Stimulated activated CD8-positive, alpha-beta memory T cell treated with anti-CD3 and anti-CD28 coated beads, Interleukin-2, amount 100 ng/mL, for 48 hours (primary cell): ENCODE data around the gene INTS1.
"Not testable (repeated sequence)": the region's sequence is repeated elsewhere in the genome, so short reads cannot be mapped to it uniquely, and the experiment has no call there.

Source experiments
- DNase-seq, 2 donors: peaks; one replicate each; pipeline ENCODE4 v3.0.0-alpha.2; 2020; ENCODE audit warnings: low read depth in 2 of 2

INTS1 gene

DNA sequence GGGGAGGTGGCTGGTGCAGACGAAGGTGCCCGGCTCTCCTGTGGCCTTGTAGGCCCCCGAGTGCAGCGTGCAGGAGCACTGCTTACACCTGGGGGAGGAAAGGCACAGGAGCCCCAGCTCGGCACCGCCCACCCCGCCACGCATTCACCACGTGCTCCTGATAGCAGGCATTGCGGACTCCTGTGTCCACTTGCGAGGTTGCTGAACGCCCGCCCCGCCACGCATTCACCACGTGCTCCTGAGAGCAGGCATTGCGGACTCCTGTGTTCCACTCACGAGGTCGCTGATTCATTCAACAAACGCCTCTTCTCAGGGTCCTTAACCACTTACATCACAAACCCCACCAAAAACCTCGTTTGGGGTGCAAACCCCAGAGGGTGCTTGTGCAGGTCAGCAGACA is 58.8 kb downstream of the INTS1 start:
- no peak for DNase-seq

DNA sequence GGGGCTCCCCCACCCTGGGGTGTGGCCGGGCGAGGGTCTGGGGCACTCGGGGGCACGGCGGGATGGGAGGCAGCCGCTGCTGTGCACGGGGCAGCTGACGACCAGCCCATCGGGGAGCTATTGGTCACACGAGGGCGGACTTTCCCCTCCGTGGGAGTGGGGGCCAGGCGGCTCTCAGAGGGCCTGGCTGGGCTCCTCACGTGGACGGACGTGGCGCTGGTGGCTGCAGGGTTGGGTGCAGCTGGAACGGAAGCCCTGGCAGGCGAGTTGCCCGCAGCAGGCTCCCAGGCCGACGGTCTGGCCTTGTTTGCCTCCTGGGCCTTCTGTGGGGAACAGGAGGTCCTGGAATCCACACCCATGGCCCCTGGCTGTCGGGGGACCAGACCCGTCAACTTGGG is 59.3 kb downstream of the INTS1 start:
- no peak for DNase-seq

DNA sequence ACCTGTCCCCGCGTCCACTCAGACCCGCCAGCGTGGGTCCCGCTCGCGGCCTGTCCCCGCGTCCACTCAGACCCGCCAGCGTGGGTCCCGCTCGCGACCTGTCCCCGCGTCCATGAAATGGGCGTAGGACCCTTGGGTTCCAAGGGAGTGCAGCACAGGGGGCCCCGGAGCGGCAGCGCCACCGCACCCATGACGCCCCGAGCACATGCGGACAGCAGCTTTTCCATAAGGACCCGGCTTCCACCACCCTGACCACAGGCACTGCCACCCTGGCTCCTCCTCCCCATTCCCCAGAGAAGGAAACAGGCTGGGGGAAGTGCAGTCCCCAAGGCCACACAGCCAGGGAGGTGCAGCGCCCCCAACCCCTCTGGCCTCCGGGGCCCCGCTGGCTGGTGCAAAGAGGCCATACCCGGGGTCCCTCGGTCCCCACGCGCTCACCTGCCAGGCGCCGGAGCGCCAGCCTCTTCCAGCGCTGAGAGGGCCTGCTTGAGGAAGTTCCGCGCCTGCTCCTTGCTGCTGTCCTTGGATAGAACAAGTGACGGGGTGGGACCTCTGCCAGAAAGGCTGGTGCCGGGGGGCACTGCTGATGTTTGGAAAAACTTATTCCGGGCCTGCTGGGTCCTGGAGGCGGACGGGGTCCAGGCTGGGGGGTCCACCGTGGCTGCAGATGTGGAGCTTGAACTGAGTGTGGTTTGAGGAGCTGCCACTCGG is 59.8 kb downstream of the INTS1 start:
- DNase-seq: no peak

DNA sequence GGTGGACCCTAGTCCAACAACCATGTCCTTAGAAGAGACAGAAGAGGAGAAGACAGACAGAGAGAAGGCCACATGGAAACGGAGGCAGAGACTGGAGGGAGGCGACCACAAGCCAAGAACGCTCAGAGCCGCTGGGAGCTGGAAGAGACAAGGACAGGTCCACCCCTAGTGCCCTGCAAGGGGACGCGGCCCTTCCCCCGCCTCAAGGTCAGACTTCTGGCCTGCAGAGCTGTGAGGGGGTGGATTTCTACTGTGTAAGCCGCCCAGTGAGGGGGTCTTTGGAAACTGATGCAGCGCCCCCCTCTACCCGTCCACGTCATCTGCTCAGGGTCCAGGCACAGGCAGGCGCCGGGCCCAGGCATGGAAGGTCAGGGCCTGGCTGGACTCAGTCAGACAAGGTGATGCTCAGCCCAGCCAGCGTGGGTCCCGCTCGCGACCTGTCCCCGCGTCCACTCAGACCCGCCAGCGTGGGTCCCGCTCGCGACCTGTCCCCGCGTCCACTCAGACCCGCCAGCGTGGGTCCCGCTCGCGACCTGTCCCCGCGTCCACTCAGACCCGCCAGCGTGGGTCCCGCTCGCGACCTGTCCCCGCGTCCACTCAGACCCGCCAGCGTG is 60.5 kb downstream of the INTS1 start:
- DNase-seq: not testable (repeated sequence)

DNA sequence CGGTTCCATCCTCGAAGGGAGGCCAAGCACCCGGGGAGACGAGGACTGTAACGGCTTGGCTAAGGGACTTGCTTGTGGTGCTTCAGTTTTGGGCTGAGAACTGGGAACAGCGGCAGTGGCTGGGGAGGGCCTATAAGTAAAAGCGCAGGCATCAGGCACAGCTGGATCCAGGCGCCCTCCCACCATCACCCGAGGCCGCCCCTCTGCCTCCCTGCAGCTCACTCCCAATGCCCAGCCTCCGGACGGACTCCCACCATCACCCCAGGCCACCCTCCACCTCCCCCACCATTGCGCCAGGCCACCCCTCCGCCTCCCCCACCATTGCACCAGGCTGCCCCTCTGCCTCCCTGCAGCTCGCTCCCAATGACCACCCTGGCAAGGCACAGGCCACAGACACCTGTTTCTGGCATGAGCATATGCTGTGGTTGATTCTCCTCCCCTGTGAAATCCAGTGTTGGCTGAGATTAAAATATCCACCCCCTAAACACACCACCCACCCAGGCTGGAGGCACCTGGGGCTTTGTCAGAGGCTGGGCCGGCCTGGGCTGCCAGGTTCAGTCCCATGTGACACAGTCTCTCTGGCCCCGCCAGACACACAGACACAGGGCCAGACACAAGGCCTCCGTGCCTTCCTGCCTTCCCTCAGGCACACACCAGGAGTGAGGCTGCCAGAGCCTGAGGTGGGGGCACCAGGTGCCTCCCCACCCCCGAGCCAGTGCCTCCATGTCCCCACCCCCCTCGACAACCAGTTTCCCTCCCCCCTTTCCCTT is 61.6 kb downstream of the INTS1 start:
- no peak for DNase-seq

DNA sequence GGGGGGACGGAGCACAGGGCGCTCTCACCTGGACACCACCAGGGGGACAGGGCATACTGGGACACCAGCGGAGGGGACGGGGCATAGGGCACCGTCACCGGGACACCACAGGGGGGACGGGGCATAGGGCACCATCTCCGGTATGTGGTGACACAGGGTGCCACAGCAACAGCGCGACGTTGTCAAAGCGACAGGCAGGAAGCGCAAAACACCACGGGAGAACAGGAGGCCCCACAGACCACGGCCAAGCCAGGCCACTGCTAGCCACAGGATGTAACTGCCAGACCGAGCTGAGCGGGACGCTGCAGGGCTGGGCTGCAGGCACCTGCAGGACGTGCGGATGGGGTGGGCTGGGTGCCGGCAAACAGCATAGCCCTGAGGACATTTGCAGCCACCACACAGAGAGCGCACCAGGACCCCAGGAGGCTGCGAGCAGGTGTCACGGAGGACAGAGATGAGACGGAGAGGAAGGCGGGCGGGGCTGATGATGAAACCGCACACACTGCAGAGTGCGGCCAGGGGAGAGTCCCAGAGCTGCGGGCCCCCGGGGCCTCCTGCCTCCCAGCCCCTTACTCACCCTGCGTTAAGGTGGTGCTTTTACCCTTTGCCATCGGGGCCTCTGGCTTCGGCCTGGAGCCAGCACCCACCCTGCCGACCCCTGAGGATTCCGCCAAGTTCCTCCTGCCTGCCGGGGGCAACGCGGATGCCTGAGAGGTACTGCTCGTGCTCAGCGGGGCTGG is 62.4 kb downstream of the INTS1 start:
- no peak for DNase-seq

DNA sequence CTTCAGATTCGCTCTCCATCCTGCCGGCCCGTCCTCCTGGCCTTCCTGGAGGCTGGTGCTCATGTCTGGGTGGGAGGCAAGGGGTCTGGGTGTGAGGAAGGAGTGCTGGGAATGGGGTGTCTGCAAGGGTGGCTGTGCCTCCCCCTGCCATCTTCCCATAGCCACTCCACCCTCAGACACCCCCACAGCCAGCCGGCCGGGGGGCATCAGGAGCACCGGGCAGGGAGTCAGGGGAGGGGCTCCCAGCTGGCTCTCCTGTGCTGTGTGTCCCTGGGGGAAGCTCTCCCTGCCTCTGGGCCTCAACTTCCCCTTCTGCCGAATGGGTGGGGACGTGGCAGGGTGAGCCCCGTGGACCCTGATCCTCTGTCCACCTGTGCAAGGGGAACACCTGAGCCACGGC is 63.6 kb downstream of the INTS1 start:
- DNase-seq: no peak

DNA sequence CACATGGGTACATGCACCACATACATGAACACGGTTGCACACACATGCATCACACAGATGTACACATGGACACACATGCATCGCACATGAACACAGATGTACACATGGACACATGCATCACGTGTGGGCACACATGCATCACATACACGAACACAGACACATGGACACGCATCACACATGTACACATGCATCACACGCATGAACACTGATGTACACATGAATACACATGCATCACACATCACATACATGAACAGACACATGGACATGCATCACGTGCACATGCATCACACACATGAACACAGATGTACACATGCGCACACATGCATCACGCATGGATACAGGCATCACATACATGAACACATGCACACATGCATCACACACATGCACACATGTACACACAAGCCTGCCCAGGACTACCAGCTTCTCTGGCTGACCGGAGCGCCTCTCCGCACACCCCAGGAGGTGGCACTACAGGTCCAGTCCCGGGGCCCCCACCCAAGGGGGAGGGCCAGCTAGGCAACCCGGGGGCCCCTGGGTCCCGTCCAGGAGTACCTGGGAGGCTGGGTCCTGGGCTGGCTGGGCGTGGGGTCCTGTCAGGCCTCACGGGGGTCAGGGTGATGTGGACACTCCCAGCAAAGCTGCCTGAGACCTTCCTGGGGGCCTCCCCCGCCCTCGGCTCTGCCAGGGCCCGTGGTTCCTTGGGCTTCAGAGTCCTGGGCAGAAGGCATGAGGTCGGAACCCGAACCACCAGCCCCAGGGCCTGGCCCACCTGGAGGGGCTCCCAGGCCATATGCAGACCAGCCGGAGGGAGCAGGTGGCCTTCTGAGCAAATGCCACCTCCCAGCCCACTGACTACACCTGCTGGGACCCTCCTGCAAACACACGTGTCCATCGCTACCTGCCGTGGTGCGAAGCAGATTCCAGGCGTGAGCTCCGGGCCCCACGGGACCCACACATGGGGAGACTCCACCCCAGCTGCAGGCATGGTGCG is 64.5 kb downstream of the INTS1 start:
- DNase-seq: no peak

DNA sequence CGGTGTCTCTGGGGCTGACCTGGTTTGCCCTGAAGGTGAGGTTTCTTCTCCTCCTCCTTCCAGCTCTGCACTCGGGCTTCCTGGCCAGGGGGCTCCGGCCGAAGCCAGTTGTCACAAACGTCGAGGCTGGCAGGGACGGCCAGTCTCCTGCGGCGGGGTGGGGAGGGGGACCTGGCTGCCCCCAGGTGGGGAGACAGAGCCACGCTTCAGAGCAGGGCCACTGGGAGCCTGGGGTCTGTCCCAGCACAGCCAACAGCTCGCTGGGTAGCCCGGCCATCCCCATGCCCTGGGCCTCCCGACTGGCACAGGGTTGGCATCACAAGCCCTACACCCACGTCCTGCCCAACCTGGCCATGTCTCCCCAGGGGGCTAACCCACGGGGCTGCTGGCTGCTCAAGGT is 65.4 kb downstream of the INTS1 start:
- no peak for DNase-seq

DNA sequence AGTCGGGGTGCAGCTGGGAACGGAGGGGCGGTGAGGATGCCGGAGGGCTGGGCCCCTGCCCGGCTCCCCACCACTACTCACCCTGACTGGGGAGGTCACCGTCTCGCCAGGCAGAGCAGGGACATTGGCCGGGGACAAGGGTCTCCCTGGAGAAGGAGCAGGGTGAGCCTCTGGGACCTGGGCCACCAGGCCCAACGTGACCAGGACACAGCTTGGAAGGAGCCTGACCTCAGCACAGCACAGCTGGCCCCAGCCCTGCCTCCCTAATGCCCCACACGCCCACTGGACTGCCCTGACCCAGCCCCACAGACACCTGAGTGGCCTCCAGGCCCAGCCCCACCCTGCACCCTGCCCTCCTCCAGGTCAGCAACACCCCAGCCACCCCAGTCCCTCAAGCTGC is 66.0 kb downstream of the INTS1 start:
- no peak for DNase-seq

DNA sequence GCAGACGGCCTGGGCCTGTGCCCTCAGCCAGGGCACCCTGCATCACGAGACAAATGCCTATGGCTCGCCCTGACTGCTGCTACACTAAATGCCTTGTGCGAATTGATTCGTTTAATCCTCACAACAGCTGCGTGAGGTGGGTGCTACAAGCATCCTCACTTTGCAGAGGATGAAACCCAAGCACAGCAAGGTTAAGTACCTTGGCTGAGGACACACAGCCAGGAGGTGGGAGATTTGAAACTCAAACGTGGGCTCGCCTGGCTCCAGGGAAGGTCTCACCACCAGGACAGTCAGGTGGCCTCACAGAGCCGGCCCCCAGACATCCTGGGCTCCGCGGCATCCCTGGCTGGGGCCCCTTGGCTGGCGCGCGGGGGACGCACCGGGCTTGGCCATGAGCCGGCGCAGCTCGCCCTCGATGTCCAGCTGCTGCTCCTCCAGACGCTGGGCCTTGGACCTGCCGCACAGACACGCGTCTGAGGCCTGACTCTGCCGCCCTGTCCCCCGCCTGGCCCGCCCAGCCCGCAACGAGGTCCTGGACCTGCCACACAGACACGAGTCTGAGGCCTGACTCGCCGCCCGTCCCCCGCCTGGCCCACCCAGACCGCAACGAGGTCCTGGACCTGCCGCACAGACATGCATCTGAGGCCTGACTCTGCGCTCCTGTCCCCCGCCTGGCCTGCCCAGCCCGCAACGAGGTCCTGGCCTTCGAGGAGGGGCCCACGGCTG is 66.9 kb downstream of the INTS1 start:
- no peak for DNase-seq

DNA sequence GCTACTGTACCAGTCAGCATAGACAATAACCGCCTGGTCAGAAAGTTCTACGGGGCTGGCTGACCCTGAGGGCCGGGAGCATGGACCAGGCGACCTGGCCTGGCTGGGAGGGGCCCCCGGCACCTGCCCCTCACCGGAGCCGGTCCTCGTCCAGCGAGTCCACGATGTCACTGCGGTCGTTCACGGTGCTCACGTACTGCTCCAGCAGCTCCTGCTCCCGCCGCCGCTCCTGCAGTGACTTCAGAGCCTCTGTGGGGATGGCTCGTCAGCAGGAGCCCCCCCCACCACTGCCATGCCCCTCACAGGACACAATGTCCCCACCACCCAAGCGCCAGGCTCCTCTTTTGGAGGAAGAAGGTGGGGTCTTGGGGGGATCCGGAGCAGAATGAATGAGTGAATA is 67.6 kb downstream of the INTS1 start:
- DNase-seq: no peak

DNA sequence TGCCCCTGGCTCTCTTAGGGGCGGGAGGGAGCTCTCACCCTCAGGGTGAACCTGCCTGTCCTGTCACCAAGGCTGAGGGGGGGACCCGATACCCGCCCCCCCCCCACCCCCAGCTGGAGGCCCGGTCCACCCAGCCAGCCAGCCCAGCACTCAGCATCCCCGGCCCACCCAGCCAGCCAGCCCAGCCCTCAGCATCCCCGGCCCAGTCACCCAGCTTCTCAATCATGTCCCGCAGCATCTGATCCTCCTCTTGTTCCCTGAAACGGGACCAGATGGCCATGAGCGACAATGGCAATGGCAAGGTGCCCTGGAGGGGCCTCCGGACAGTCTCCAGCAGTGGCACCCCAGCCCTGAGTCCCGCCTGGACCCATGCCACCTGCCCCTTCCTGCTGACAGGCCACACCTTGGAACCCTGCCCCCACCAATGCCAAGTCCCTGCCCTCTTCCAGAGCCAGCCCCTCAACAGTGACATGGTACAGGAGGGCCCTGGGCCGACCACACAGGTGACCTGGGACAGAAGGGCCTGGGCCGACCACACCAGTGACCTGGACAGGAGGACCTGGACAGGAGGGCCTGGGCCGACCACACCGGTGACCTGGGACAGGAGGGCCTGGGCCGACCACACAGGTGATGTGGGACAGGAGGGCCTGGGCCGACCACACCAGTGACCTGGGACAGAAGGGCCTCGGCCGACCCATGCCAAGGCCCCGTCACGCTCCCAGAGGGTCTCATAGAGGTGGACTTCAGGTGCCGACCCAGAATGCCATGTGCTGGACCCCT is 69.1 kb downstream of the INTS1 start:
- no peak for DNase-seq

DNA sequence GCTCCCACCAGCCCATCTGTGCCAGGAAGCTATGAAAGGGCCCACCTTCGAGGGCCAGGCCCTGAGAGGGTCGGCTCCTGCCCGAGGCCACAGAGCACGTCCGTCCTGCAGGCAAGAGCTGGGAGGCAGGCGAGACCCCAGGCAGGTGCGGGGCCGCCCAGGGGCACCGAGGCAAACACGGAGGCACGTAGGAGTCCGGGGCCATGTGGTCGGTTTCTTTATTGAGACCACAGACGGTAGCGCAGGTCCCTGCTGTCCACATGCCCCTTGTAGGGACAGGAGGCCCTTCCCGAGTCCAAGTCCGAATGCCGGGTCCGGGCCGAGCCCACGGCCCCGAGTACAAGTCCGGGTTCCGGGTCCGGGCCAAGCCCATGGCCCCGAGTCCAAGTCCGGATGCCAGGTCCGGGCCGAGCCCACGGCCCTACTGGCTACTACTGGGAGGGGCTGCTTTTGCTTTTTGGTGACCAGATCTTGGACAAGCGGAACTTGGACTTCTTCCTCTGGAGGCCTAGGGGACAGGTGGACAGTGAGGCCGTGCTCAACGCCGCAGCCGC is 69.9 kb downstream of the INTS1 start:
- DNase-seq: no peak

DNA sequence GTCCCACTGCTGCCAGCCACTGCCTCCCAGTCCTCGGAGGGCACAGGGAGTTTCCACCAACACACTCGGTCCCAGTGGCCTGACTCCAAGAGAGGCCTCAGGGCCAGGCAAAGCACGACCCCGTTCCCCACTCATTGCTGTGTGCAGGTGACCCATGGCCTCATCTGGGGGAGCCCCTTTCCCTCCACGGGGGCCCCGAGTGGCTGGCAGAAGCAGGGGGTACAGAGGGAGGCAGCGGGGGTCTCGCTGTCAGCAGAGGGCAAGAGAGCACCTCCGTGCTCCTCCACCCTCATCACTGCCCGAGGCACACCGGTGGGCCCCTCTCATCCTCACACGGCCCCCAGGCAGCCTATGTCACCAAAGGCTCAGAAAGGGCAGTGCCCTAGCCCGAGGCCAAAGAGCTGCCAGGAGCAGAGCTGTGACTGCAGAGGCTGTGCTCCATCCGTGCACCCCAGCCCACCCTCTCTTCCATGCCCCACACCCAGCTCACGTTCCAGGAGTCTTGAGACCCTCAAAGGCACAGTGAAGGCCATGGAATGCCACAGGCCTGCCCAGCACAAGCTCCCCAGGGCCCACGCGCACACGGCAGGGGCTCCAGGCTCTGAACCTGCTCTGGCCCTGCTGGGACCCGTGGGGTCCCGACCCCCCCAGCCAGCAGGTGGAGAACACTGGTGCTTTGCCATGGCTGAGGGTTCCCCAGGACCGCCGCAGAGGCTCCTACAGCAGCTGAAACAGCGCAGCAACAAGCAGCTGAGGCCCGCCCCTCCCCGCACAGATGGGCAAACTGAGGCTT is 70.9 kb downstream of the INTS1 start:
- DNase-seq: no peak

DNA sequence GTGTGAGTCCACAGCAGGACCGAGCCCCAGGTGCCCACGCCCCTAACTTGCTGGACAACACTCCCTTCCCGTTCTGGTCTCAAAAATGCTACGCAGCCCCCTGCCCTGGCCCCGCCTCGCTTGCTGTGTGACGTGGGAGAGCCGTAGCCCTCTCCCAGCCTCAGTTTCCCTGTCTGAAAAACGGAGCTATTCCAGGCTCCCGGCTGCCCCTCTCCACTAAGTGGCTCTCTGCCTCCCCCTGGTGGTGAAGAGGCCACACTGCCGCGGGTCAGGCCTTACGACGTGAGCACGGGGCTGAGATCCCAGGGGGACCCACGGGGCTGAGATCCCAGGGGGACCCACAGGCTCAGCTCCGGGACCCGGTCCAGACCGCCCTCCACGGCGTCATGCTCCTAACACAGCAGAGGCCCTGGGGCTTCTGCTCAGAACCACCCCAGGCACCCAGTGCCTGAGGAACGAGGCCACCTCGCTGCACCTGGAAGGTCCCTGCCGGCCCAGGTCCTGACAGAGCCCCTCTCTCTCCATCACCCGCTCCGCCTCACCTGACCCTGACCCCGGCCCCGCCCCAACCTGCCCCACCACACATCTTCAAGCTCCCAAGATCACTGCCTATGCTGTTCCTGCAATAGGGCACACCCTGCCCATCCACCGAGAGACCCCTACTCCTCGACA is 71.6 kb downstream of the INTS1 start:
- peak; percentile 63 to 66 for DNase-seq

DNA sequence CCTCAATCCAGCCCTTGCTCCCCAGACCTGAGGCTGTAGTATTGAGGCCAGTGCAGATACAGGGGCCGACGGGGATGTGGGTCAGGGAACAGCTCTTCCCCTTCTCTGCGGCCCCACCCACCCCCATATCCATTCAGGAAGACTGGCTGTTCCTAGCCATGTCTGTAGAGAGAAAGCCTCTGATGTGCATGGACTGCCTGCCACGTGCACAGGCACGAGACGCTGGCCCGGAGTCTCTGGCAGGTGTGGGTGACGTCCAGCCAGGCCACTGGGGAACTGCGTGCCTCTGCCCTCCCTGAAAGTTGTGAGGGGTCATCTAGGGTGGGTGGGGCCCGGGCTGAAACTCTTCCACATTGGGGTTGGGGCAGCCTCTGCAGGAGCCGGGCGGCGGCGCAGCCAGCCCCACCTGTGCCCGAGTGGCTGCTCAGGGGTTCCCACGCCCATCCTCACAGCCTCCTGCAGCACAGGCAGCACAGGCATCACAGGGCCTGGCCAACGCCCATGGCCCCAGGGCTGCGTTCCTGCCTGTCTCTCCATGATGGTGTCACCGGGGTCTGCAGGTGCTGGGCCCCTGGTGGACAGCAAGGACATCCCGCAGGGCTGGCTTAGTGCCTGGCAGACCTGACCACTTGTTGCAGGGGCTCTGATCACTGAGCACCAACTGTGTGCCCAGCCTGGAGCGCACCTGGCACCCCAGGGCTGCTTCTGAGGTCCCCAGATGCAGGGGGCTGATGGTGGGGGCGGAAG is 72.4 kb downstream of the INTS1 start:
- no peak for DNase-seq
